ENCODE results near the gene LIME1.

Gene LIME1

DNA sequence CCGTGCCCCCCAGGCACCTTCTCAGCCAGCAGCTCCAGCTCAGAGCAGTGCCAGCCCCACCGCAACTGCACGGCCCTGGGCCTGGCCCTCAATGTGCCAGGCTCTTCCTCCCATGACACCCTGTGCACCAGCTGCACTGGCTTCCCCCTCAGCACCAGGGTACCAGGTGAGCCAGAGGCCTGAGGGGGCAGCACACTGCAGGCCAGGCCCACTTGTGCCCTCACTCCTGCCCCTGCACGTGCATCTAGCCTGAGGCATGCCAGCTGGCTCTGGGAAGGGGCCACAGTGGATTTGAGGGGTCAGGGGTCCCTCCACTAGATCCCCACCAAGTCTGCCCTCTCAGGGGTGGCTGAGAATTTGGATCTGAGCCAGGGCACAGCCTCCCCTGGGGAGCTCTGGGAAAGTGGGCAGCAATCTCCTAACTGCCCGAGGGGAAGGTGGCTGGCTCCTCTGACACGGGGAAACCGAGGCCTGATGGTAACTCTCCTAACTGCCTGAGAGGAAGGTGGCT is 39.1 kb upstream of the LIME1 start:
- peak; percentile 57 for DNase-seq

DNA sequence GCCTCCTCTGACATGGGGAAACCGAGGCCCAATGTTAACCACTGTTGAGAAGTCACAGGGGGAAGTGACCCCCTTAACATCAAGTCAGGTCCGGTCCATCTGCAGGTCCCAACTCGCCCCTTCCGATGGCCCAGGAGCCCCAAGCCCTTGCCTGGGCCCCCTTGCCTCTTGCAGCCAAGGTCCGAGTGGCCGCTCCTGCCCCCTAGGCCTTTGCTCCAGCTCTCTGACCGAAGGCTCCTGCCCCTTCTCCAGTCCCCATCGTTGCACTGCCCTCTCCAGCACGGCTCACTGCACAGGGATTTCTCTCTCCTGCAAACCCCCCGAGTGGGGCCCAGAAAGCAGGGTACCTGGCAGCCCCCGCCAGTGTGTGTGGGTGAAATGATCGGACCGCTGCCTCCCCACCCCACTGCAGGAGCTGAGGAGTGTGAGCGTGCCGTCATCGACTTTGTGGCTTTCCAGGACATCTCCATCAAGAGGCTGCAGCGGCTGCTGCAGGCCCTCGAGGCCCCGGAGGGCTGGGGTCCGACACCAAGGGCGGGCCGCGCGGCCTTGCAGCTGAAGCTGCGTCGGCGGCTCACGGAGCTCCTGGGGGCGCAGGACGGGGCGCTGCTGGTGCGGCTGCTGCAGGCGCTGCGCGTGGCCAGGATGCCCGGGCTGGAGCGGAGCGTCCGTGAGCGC is 38.5 kb upstream of the LIME1 start:
- DNase-seq = peak; percentile 28

DNA sequence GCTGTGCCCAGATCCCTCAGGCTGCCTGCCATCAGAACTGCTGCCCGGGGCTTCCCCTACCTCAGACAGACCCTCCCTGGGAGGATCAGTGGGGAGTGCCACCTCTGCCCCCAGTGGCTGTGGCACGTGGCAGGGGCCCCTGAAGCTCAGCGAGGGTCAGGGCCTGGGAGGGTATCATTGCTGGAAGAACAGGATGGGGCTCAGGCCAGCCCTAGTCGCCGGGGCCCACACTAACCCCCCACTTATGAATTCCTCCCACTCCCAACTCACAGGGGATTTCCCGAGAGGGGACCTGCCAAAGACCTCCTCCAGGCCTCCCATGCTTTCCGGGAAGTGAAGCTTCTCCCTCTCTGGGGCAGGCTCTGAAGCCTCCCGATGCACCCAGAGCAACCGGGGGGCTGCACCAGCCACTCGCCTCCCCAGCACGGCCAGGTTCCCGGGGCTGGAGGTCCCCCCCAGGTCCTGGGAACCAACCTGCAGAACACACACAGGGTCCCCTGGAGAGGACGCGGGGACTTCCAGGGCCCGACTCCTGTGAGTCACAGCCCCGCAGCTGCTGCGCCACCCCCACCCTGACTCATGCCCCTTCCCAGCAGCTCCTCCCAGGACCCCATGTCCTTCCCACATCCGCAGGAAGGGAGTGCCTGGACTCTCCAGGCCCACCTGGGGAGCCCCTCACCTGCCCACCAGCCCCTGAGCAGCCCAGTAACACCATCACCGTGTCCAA is 37.6 kb upstream of the LIME1 start:
- peak; percentile 68 for DNase-seq

DNA sequence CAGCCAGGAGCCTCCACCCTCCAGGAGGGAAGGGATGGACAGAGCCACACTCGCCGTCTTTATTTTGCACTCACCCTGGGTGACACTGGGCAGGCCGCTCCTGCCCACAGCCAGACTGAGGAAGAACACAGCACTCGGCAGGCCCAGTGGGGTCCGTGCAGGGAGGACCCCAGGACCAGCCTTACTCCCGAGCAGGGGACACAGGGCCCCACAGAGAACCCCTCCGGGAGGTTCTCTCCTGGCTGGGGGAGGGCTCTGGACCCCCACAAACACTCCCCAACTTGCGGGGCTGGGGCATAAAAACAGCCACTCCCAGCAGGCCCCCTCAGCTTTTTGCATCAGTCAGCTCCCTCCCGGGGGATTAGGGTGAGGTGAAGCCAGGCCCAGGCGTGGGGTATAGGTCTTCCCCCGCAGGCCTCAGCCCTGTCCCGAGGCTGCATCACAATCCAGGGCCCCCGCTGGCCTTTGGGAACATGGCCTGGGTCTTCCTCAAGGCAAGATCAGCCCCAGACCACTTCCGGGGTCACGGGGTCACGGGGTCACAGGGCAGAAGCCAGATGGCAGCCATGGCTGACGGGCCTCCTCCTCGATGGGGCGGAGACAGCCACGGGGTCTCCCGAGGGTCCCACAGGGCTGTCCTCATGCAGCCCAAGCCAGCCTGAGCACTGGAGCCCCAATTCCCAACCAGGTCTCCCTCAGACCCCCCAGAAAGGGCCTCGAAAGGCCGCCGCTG is 36.8 kb upstream of the LIME1 start:
- DNase-seq = peak; percentile 35

DNA sequence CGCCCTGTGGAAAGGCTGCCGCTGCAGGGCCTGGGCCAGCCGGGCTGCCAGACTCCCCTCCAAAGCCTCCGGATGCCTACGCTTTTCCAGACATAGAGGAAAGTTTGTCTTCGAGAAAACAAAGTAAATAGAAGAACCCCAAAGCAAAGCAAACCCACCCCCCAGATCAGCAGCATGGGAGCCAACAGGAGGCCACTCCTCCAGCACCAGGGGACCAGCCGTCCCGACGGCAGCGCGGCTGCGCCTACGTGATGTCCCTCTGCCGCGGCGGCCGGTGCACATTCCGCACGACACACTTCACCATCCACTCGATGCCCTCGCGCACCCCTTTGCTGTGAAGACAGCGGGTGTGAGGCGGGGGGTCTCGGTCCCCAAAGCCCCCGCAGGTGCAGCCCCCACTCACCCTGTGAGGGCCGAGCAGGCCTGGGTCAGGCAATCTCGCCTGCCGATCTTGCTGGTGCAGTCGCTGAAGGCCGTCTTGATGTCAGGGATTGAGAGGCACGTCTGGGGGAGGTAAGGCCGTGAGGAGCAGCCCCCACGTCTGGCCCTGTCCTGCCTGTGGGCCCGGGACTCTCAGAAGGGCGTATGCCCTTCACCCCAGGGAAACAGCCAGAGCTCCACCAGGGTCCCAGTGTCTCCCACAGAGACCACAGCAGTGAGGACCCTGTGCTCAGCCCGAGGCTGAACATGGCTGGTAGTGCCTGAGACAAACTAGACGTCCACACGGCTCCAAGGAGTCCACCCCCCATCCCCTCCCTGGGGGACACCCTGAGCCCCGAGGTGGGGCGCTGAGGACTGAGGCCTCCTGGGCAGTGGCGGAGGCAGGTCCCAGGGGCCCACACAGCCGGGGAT is 36.0 kb upstream of the LIME1 start:
- peak; percentile 28 for DNase-seq

DNA sequence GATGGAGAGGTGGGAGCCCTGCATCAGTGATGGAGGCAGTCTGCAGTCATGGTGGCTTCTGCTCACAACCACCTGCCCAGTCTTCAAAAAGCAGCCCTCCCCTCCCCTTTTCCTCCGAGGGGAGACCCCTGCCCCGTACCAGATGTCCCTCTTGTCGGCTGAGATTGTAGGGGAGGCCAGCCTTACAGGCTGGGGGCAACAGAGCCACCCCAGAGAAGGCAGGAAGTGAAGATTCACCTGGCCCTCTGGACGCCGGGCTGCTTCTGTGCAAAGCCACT is 35.5 kb upstream of the LIME1 start:
- DNase-seq = no peak

DNA sequence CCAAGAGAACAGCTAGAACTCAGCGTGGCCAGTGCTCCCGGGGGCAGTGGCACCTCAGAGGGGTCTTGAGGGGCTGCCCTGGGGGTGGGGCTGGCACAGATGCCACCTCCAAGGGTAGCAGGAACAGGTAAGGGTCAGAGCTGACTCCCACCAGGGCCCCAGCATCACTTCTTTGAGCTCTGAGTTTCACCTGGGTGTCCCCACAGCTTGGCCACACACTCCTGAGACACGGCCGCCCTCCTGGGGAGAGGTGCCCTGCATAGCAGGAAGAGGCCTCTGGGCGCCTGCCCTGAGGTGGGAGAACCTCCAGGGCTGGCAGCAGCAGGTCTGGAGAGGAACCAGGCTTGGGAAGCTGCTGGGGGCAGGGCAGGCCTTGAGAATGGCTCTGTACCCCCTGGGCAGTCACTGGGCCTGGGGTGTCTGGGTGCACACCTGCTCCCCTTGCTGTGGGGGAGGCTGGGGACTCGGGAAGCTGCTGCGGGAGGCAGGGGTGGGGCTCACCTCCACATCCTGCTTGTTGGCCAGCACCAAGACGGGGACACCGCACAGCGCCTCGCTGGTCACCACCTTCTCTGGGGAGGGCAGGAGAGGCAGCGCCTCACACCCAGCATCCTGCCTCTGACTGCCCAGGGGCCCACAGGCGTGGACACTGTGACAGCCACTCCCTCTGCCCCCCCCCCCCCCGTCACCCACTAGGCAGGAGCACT is 35.0 kb upstream of the LIME1 start:
- DNase-seq = peak; percentile 29

DNA sequence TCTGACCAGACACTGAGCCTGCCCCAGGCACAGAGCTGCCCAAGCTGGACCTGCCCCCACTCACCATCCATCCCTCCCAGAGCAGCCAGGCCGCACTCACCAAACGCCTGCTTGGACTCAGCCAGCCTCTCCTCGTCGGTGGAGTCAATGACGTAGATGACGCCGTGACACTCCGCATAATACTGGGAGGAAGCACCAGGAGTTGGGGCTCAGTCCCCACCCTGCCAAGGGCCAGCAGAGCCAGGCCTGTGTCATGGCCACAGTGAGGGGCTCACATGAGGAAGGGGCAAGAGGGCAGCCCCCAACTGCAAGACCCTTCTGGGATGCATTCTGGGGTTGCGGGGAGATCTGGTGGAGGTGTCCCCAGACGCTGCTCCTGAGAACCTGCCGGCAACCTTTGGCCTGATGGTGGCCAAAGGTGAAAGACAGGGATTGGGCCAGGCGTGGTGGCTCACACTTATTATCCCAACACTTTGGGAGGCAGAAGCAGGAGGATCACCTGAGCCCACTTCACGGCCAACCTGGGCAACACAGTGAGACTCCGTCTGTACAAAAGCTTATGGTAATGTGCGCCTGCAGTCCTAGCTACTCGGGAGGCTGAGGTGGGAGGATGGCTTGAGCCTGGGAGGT is 34.3 kb upstream of the LIME1 start:
- no peak for DNase-seq

DNA sequence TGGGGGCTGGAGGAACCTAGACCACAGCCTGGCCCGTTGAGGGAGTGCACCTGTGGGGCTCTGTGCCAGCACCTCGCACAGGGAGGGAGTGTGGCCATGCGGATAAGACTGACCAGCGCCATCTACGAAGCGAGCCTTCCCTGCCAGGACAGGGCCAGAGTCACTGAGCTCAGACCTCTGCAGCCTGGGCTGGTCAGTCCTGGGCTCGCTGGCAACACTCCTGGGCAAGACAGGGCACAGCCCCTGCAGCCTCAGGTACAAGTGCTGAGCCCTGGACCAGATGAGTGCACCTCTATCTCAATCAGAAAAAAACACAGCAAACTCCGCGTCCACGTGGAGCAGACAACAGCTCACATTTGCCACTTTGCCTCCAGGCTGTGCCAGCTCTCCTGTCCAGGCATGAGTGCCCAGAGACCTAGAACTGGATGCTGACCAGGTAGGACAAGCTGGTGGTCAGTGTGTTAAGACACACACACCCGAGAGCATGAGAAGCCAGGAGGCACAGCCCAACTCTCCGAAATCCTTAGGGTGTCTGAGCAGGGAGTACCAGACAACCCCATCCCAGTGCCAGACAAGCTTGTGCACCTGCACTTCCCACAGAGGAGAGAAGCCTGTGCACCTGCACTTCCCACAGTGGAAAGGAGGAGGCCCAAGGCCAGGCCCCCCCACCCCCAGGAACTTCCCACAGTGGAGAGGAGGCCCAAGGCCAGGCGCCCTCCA is 33.6 kb upstream of the LIME1 start:
- DNase-seq = no peak

DNA sequence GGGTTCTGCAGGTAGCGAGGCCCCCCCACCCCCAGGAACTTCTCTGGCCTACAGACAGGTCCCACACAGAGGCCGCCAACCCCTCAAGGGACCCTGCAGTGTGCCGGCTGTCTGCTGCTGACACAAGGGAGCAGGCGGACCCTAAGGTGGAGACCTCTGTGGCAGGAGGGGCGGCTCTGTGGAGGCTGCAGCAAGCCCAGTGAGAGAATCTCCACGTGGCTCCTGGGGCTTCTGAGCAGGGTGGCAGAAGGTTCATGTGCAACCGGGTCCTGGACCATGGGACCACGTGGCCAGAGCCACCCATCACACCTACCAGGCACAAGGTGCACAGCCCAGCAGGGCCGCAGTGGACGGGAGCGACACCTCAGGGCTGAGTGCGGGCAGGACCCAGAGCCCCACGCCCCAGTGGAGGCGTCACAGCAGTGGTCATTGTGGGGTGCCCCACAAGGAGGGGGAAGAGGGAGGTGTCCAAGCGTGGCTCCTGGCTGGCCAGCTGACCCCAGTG is 32.9 kb upstream of the LIME1 start:
- no peak for DNase-seq

DNA sequence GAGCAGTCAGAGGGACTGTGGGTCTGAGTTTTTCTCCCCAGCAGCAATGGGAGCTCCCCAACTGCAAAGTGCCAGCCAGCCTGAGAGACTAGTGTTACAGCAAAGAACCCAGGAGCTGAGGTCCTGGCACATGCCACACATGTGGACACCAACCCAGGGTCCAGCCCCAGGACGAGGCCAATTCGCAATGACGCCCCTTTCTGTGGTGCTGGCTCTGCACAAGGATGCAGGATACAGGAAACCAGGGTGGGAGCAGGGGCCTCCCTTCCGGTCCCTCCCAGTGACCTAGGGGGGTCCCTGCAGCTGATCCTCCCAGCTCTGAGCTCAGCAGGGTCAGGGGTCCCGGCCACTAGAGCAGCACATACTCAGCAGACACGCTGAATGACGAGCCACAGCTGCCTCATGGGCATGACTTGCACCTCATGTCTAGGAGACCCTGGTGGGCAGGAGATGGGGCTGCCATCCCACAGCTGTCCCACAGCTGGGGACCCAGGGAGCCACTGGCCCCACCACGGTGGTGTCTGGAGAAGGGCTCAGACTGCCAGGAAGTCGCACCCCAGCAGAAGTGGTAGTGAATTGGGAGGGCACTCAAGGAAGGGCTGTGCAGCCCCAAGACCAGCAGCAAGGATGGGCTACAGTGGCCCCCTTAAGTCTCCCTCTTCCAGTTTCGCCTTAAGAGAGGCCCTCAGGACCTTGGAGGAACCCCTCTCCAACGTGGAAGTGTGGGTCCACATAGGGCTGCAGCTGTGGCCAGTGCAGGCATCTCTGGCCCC is 32.3 kb upstream of the LIME1 start:
- DNase-seq = no peak

DNA sequence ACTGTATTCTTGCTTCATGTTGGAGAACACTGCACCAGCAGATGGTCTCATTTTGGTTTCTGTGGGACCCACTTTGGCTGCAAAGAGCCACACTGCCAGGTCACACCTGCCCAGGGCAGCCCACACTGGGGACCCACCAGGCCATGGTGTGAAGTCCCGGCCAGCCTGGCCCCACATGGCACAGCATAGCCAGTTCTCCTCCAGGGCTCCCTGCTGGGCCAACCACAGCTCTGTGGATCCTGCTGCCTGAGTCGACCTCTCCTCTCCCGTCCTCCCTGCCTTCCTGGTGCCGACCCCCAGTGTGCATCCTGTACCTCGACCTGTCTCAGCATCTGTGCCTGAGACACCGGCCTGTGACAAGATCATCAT is 31.7 kb upstream of the LIME1 start:
- DNase-seq = peak; percentile 13

DNA sequence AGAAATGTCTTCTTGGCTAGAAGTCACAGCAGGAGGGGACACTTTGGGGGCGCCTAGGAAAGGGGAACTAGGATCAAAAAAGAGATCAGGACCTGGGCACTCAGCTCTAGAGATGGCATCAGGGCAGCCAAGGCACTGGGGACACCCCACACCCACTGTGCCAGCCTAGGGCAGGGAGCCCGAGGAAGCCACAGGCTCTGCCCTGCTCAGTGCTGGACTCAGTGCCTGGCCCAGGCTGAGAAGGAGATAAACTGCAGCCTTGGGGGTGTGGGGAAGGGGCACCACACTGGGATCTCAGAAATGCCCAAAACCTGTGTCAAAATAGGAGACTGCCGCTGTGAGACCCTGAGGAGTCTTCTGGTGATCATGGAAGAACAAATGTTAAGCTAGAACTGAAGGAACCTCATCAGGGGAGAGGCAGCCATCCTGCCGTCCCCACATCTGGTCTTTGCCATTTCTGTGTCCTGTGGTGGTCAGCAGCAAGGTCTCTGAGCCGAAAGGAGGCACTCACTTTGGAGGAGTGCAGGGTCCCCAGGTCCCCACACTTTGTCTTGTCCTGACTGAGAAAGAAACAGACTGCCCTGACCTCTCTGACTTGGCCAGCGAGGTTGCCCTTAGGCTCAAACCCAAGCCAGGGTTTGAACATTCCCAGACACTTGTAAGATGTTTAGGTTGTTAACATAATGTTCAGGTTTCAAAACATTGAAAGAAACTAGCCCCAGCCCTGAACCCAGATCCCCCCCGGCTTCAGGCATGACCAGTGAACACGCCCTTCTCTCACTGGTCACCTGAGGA is 31.0 kb upstream of the LIME1 start:
- no peak for DNase-seq

DNA sequence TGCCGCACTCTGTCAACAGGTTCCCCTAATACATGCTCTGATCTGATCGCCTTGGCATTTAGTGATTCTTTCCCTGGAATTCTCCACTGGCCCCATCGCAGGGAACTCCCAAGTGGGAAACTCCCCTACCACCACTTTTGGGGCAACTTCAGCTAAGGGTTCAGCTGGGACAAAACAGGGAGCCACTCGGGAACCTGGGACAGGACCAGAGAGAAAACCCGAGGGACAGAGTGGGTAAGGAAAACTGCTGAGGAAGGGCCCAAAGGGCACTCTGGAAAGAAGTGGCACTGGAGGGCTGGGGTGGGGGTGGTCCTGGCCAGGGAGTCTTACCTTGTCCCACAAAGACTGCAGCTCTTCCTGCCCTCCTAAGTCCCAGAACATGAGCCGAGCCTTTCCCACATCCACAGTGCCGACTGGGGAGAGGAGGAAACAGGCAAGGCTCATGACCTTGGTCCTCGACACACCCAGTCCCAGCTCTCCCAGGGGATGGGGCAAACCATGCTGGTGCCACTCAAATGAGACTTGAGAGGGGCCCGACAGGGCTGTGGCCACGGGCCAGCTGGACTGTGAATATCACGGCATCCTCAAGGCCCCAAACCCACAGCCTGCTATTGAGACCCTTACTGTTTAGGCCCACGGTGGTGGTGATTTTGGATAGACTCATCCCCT is 30.3 kb upstream of the LIME1 start:
- no peak for DNase-seq

DNA sequence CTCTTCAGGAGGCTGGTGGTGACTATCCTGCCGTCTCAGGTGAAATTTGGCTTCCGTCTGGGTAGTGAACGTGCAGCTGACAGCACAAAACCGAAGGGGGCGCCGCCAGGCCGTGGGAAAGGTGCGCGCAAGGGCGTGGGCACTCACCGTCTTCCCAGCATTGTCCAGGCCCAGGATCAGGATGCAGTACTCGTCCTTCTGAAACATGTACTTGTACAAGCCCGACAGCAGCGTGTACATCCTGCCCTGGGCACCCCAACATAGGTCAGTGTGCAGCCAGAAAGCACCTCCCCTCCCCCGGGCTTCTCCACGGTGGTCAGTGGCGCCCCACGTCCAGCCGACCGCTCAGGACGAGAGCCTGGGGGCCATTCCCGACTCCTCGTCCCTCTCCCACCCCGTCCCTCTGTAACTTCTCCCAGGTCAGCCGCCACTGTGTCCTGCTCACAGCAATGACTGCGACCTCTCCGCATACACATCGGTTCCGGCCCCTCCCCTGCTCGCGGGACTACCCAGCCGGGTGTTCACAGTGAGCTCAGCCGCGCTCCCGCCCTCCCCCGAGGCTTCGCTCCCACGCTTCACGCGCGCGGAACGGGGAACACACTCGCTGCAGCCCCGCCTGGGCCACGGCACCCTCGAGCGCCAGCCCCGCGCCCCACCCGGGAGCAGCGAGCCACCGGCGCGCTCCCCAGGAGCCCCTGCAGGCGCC is 29.5 kb upstream of the LIME1 start:
- DNase-seq = peak; percentile 59

DNA sequence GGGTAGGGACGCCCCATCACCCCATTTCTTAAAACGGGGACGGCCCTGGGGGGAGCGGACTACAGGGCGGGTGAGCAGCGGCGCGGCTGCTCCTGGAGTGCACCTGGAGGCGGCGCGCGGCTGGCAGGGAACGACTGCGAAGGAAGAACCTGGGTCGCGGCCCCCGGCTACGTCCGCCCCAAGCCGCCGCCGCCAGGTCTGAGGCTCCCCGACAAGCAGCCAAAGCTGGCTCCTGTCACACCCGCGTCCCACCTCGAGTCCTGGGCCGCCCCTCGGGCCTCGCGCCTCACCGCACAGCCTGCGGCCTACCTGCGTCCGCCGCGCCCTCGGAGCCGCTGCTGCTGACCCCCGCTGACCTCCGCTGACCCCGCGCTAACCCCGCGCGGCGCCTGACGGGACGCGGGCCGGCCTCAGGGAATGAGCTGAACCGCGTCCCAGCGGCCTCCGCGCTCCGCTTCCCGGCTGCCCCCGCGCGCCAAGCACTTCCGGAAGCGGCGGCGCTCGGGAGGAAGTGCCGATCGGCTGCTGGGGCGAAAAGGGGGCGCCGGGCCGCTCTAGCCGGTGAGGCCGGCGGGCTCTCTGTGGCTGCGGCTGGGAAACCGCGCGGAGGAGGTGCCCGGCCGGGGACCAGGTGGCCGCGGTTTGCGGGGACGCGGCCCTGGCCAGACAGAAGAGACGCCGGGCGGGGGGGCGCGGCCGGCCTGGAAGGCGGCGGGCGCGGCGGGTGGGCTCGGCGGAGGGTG is 28.7 kb upstream of the LIME1 start, which contains the start of the genes ARFRP1 and ZGPAT:
Gene ARFRP1 (minus strand): TSS at position 419 of the 743 bp plus-strand sequence. CDS start 885 bp downstream, outside the sequence.
Gene ZGPAT (plus strand): TSS at position 482 of the 743 bp plus-strand sequence. CDS start 542 bp downstream, outside the sequence.
- DNase-seq = peak; percentile 90
